Measurements from ENCODE around the gene EMID1. TPM values are rescaled to one million over a fixed set of nuclear protein-coding genes. Genes with fewer than 3 reads are reported as not detected.
A peak's percentile ranks its signal among the peaks of the same experiment; 100 is the strongest.

Gene EMID1
- total RNA-seq, 1 donor from 2014 or later, result 6.7 TPM

- Histone ChIP-seq H3K27ac (no peak overlapping the region), H3F3A (ENCODE audit: low read depth) (peaks cover 8% of the 10 kb centered on the region), H3K27me3 (no peaks in the 10 kb centered on the region), H3K9ac (no peak overlapping the region), H3K36me3 (no peaks in the 10 kb centered on the region), H3K4me3 (no peak overlapping the region), H3K9me3 (ENCODE audit: low read depth) (no peaks in the 10 kb centered on the region), H3K4me2 (no peak overlapping the region), H3K79me2 (ENCODE audit: low read depth) (no peaks in the 10 kb centered on the region), H3K4me1 (peaks cover 17% of the 10 kb centered on the region), H2AFZ (replicated peaks) (no peak overlapping the region), H4K20me1 (ENCODE audit: low read depth) (peaks cover 6% of the 10 kb centered on the region)
- Mint-ChIP-seq H3K4me3 (no peak overlapping the region), H3K9me3 (no peaks in the 10 kb centered on the region), H3K27ac (no peak overlapping the region), H3K27me3 (ENCODE audit: insufficient read depth, low read depth) (no peaks in the 10 kb centered on the region), H3K4me1 (peaks cover 48% of the 10 kb centered on the region), H3K36me3 (no peaks in the 10 kb centered on the region)
- no peak for TF ChIP-seq EZH2phosphoT487 (IDR thresholded peaks at IDR 0.05)
- TF ChIP-seq EZH2 (IDR thresholded peaks at IDR 0.05), result no peak
- no peak for DNase-seq (ENCODE audit: low spot score)
These were observed 7.8 kb downstream of the EMID1 start for GRCh38 chr22:29213493-29213892.

DNA sequence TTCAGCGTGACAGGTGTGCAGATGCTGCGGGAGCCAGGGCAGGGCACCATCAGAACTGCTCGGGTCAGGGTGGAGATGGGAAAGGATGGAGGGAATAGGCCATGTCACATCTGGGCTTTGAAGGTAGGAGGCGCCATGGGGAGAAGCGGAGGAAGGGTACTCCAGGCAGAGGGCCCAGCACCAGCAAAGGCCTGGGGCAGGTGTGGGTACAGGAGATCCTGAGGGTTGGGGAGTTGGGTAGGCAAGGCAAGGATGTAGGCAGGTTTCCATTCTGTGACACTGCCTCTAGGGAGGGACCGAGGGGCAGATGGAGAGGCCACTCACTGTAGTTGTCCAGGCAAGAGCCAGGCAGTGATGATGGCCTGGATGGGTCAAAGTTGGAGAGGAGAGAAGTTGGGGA is 8.5 kb downstream of the EMID1 start:
- H3K27ac ChIP-seq, result no peak overlapping the region
- no peak overlapping the region for H3K4me3 ChIP-seq
- TF ChIP-seq EZH2phosphoT487 (IDR thresholded peaks at IDR 0.05) (no peak), EZH2 (IDR thresholded peaks at IDR 0.05) (no peak)
- TF ChIP-seq, protein P1, sequence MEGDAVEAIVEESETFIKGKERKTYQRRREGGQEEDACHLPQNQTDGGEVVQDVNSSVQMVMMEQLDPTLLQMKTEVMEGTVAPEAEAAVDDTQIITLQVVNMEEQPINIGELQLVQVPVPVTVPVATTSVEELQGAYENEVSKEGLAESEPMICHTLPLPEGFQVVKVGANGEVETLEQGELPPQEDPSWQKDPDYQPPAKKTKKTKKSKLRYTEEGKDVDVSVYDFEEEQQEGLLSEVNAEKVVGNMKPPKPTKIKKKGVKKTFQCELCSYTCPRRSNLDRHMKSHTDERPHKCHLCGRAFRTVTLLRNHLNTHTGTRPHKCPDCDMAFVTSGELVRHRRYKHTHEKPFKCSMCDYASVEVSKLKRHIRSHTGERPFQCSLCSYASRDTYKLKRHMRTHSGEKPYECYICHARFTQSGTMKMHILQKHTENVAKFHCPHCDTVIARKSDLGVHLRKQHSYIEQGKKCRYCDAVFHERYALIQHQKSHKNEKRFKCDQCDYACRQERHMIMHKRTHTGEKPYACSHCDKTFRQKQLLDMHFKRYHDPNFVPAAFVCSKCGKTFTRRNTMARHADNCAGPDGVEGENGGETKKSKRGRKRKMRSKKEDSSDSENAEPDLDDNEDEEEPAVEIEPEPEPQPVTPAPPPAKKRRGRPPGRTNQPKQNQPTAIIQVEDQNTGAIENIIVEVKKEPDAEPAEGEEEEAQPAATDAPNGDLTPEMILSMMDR (IDR thresholded peaks at IDR 0.05), result no peak
- no peak overlapping the region for H3K4me2 ChIP-seq
- no peaks in the 10 kb centered on the region for H3K9me3 ChIP-seq (ENCODE audit: low read depth)
- H3K79me2 ChIP-seq (ENCODE audit: low read depth), result no peaks in the 10 kb centered on the region
- H3K9me3 Mint-ChIP-seq, result no peaks in the 10 kb centered on the region
- H3K36me3 Mint-ChIP-seq, result no peaks in the 10 kb centered on the region
- peaks cover 4% of the 10 kb centered on the region for H3F3A ChIP-seq (ENCODE audit: low read depth)
- peaks cover 10% of the 10 kb centered on the region for H3K4me1 ChIP-seq
- H3K4me1 Mint-ChIP-seq, result peaks cover 41% of the 10 kb centered on the region
- no peaks in the 10 kb centered on the region for H4K20me1 ChIP-seq (ENCODE audit: low read depth)
- H2AFZ ChIP-seq (replicated peaks), result no peak overlapping the region
- H3K27me3 ChIP-seq, result no peaks in the 10 kb centered on the region
- peak overlapping the region; percentile 57 for H3K27ac Mint-ChIP-seq
- no peak for DNase-seq (ENCODE audit: low spot score)
- no peaks in the 10 kb centered on the region for H3K36me3 ChIP-seq
- no peak overlapping the region for H3K4me3 Mint-ChIP-seq
- H3K27me3 Mint-ChIP-seq (ENCODE audit: insufficient read depth, low read depth), result no peaks in the 10 kb centered on the region
- no peak overlapping the region for H3K9ac ChIP-seq

DNA sequence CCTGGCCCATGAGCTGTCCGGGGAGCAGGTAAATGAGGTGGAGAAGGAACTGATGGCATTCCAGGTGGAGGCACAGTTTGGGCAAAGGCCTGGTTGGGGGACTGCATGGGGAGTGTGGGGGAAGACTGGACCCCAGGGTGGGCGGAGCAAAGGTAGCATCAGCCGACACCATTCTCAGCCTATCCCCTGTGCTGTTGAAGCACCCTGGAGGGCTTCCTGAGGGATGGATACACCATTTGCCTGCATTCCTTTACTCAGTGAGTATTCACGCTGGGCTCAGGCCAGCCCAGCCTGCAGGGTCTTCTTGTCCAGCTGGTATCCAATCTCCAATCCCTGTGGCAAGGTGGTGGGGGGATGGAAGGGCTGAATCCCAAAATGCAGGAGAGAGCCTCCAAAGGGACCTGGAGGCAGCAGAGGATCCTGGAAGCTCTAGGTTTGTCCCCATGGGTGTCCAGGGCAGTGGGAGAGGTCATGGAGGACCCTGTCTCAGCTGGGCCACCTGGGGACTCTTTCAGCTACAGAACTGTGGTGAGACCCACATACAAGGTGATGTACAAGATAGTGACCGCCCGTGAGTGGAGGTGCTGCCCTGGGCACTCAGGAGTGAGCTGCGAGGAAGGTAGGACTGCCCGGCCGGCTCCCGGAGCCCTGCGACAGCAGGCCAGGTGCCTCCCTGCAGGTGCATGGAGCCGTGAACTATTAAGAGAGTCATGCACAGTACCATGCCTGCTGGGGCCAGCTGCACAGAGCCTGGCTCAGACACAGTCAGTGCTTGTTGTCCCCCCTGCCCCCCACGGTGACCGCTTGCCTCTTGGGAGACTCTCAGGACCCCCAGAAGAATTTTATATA is 9.5 kb downstream of the EMID1 start:
- no peaks in the 10 kb centered on the region for H3K36me3 ChIP-seq
- H3K4me1 Mint-ChIP-seq, result peaks cover 34% of the 10 kb centered on the region
- no peaks in the 10 kb centered on the region for H3K9me3 ChIP-seq (ENCODE audit: low read depth)
- DNase-seq (ENCODE audit: low spot score), result no peak
- no peaks in the 10 kb centered on the region for H3K27me3 ChIP-seq
- no peaks in the 10 kb centered on the region for H4K20me1 ChIP-seq (ENCODE audit: low read depth)
- TF ChIP-seq, protein P1 (IDR thresholded peaks at IDR 0.05), result no peak
- TF ChIP-seq EZH2phosphoT487 (IDR thresholded peaks at IDR 0.05), result no peak
- TF ChIP-seq EZH2 (IDR thresholded peaks at IDR 0.05), result no peak
- no peaks in the 10 kb centered on the region for H3K27me3 Mint-ChIP-seq (ENCODE audit: insufficient read depth, low read depth)
- H3K4me1 ChIP-seq, result peaks cover 11% of the 10 kb centered on the region
- H3K79me2 ChIP-seq (ENCODE audit: low read depth), result no peaks in the 10 kb centered on the region
- no peak overlapping the region for H3K4me3 ChIP-seq
- no peak overlapping the region for H3K9ac ChIP-seq
- H3K9me3 Mint-ChIP-seq, result no peaks in the 10 kb centered on the region
- H2AFZ ChIP-seq (replicated peaks), result no peak overlapping the region
- H3K27ac Mint-ChIP-seq, result no peak overlapping the region
- no peak overlapping the region for H3K4me3 Mint-ChIP-seq
- H3K4me2 ChIP-seq, result peak overlapping the region; percentile 4
- peaks cover 4% of the 10 kb centered on the region for H3F3A ChIP-seq (ENCODE audit: low read depth)
- H3K27ac ChIP-seq, result no peak overlapping the region
- H3K36me3 Mint-ChIP-seq, result peaks cover 2% of the 10 kb centered on the region

Data from neural progenitor cell (in vitro differentiated cells).